ENCODE data around the gene MCM8.

DNA sequence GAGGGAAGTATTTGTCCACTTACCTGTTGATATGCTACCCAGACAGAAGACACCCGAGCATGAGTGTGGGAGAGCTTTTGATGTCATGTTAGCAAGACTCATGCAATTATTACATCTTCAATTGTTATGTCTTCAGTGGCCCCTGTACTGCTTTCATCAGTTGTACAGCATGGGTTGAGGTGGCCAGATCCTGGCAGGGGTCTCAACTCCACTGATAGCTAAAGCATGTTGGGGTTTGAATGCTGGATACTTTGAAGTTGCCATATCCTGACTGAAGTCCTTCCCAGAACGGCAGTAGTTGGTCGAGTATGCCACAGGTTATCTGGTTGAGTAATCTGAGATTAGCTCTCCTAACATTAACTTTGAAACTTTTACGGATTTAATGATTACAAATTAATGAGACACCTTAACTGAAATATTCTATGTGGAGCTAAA is 56.7 kb downstream of the MCM8 start:
- TF ChIP-seq, protein P1, sequence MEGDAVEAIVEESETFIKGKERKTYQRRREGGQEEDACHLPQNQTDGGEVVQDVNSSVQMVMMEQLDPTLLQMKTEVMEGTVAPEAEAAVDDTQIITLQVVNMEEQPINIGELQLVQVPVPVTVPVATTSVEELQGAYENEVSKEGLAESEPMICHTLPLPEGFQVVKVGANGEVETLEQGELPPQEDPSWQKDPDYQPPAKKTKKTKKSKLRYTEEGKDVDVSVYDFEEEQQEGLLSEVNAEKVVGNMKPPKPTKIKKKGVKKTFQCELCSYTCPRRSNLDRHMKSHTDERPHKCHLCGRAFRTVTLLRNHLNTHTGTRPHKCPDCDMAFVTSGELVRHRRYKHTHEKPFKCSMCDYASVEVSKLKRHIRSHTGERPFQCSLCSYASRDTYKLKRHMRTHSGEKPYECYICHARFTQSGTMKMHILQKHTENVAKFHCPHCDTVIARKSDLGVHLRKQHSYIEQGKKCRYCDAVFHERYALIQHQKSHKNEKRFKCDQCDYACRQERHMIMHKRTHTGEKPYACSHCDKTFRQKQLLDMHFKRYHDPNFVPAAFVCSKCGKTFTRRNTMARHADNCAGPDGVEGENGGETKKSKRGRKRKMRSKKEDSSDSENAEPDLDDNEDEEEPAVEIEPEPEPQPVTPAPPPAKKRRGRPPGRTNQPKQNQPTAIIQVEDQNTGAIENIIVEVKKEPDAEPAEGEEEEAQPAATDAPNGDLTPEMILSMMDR (IDR thresholded peaks at IDR 0.05; ENCODE audit: low read length), result no peak
- TF ChIP-seq EZH2 (optimal IDR thresholded peaks at IDR 0.05; ENCODE audit: low read depth, low read length) (no peak), EZH2phosphoT487 (IDR thresholded peaks at IDR 0.05; ENCODE audit: low read length) (no peak)
